Myometrial cell (primary cell): ENCODE data around the gene FAAH2. TPM values are rescaled to one million over a fixed set of nuclear protein-coding genes. Genes with fewer than 3 reads are reported as not detected.

Experiments
- total RNA-seq: library from RNA; depleted of rRNA; stranded (reverse); fragments of >200 nt; gene quantifications from 2 replicates; pipeline ENCODE4 v1.2.3, GENCODE V29; 2015

The FAAH2 gene, protein sequence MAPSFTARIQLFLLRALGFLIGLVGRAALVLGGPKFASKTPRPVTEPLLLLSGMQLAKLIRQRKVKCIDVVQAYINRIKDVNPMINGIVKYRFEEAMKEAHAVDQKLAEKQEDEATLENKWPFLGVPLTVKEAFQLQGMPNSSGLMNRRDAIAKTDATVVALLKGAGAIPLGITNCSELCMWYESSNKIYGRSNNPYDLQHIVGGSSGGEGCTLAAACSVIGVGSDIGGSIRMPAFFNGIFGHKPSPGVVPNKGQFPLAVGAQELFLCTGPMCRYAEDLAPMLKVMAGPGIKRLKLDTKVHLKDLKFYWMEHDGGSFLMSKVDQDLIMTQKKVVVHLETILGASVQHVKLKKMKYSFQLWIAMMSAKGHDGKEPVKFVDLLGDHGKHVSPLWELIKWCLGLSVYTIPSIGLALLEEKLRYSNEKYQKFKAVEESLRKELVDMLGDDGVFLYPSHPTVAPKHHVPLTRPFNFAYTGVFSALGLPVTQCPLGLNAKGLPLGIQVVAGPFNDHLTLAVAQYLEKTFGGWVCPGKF
- not detected in 2 replicates for total RNA-seq

DNA sequence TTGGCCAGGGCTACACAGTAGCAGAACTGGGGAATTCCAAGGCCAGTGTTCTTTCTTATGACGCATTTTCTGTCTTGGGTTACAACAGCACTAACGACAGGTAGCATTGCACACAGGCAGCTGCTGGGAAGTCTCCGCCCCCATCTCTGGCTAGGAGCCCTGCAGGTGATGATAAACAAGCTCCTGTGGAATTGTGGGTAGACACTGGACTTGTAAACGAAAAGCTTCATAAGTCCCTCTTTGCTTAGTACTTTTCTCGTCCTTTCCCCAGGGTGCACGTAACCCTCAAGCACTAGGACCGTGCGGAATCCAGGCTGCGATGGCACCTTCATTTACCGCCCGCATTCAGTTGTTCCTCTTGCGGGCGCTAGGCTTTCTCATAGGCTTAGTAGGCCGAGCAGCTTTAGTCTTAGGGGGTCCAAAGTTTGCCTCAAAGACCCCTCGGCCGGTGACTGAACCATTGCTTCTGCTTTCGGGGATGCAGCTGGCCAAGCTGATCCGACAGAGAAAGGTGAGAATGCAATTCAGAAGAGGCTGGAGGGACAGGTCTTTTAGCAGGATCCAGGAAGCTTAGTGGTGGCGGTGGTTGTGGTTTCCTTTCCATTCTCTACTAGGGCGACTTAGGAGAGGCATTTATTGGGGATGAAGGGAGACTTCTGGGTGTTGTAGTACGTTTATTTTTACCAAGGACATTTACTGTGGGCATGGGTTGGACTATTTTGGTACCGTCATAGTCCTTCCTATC, at the start of gene FAAH2:
FAAH2 (plus strand) TSS at position 200 of the 745 bp plus-strand sequence; CDS start at position 320, 120 bp downstream.

Other genes with a start within 250 kb of the FAAH2 start
- gene SPIN2B, start 165.2 kb upstream of the FAAH2 start, total RNA-seq, result 2.6 and 7.6 TPM in 2 replicates
- not detected in 2 replicates for gene SPIN2A, start 149.3 kb upstream of the FAAH2 start, total RNA-seq